WERI-Rb-1 (cell line): ENCODE data around the gene GGACT.
"Not testable (repeated sequence)": the region's sequence is repeated elsewhere in the genome, so short reads cannot be mapped to it uniquely, and the experiment has no call there.

ENCODE experiments used
- DNase-seq: peaks from one replicate; pipeline ENCODE4 v3.0.0-alpha.2; 2020
- H3K27ac ChIP-seq: fragments of 250-450 bp; sonication (Bioruptor Pico); 2 replicates; pipeline ENCODE4 v1.5.1; 2020; ENCODE audit warnings: mild to moderate bottlenecking, moderate library complexity
- H3K27me3 ChIP-seq: fragments of 250-450 bp; sonication (Bioruptor Pico); 2 replicates; pipeline ENCODE4 v1.5.1; 2021; ENCODE audit warnings: mild to moderate bottlenecking, low read depth, moderate library complexity; ENCODE audit not compliant: insufficient read depth, severe bottlenecking
- H3K36me3 ChIP-seq: fragments of 250-450 bp; sonication (Bioruptor Pico); 2 replicates; pipeline ENCODE4 v1.5.1; 2020; ENCODE audit warnings: mild to moderate bottlenecking, moderate library complexity
- H3K4me3 ChIP-seq: 2 replicates; pipeline ENCODE4 v1.5.1; 2011; ENCODE audit warnings: low read depth, mild to moderate bottlenecking, control low read depth, low read length
- H3K9me3 ChIP-seq: fragments of 250-450 bp; sonication (Bioruptor Pico); 2 replicates; pipeline ENCODE4 v1.5.1; 2021; ENCODE audit warnings: mild to moderate bottlenecking, moderate library complexity; ENCODE audit not compliant: severe bottlenecking
- CTCF ChIP-seq: IDR thresholded peaks from 2 replicates; pipeline ENCODE4 v1.5.1; 2011; ENCODE audit warnings: low read depth, mild to moderate bottlenecking, control low read depth, inconsistent platforms, low read length

The GGACT gene

GRCh38 chr13:100633461-100633860, 44.9 kb upstream of the GGACT start:
- peaks cover 73% of the 10 kb centered on the region for H3K36me3 ChIP-seq
- TF ChIP-seq CTCF: no peak
- no peaks in the 10 kb centered on the region for H3K9me3 ChIP-seq
- no peak for DNase-seq
- no peak overlapping the region for H3K27ac ChIP-seq
- H3K4me3 ChIP-seq: no peak overlapping the region
- H3K27me3 ChIP-seq: no peaks in the 10 kb centered on the region

GRCh38 chr13:100630555-100630954, 42.0 kb upstream of the GGACT start:
- DNase-seq: no peak
- Histone ChIP-seq H3K4me3 (no peak overlapping the region), H3K27me3 (no peaks in the 10 kb centered on the region), H3K9me3 (no peaks in the 10 kb centered on the region), H3K27ac (no peak overlapping the region), H3K36me3 (peaks cover 62% of the 10 kb centered on the region)
- no peak for TF ChIP-seq CTCF

- no peaks in the 10 kb centered on the region for H3K9me3 ChIP-seq
- TF ChIP-seq CTCF: no peak
- H3K36me3 ChIP-seq: peaks cover 71% of the 10 kb centered on the region
- DNase-seq: no peak
- no peaks in the 10 kb centered on the region for H3K27me3 ChIP-seq
- no peak overlapping the region for H3K27ac ChIP-seq
- H3K4me3 ChIP-seq: no peak overlapping the region
These were observed 38.5 kb upstream of the GGACT start for GRCh38 chr13:100627120-100627519.

- DNase-seq: no peak
- peaks cover 69% of the 10 kb centered on the region for H3K36me3 ChIP-seq
- no peak overlapping the region for H3K4me3 ChIP-seq
- no peaks in the 10 kb centered on the region for H3K9me3 ChIP-seq
- no peak overlapping the region for H3K27ac ChIP-seq
- H3K27me3 ChIP-seq: no peaks in the 10 kb centered on the region
- no peak for TF ChIP-seq CTCF
These were observed 36.9 kb upstream of the GGACT start for GRCh38 chr13:100625447-100625846.

GRCh38 chr13:100620792-100621191, 32.2 kb upstream of the GGACT start:
- no peak for TF ChIP-seq CTCF

GRCh38 chr13:100619940-100620339, 31.4 kb upstream of the GGACT start:
- TF ChIP-seq CTCF: no peak
- no peak for DNase-seq
- Histone ChIP-seq H3K27me3 (no peaks in the 10 kb centered on the region), H3K4me3 (no peak overlapping the region), H3K9me3 (peaks cover 9% of the 10 kb centered on the region), H3K36me3 (peaks cover 25% of the 10 kb centered on the region), H3K27ac (no peak overlapping the region)

More at GRCh38 chr13:100620792-100621191, 32.2 kb upstream of the GGACT start:
- Histone ChIP-seq H3K4me3 (no peak overlapping the region), H3K9me3 (peaks cover 9% of the 10 kb centered on the region), H3K36me3 (peaks cover 33% of the 10 kb centered on the region), H3K27me3 (no peaks in the 10 kb centered on the region), H3K27ac (no peak overlapping the region)
- no peak for DNase-seq

DNA sequence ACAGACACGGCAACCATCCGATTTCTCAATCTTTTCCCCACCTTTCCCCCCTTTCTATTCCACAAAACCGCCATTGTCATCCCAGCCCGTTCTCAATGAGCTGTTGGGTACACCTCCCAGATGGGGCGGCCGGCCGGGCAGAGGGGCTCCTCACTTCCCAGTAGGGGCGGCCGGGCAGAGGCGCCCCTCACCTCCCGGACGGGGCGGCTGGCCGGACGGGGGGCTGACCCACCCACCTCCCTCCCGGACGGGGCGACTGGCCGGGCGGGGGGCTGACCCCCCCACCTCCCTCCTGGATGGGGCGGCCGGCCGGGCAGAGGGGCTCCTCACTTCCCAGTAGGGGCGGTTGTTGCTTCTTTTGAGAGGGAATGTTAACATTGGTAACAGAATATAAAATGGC, 30.3 kb upstream of the GGACT start:
- not testable (repeated sequence) for H3K9me3 ChIP-seq, H3K27ac ChIP-seq, H3K27me3 ChIP-seq, DNase-seq, H3K4me3 ChIP-seq
- peaks cover 17% of the 10 kb centered on the region for H3K36me3 ChIP-seq
